AG09309 (cell line): ENCODE measurements around the gene NPTN.
"Not testable (repeated sequence)": the region's sequence is repeated elsewhere in the genome, so short reads cannot be mapped to it uniquely, and the experiment has no call there.

Source experiments
- DNase-seq: peaks from one replicate; pipeline ENCODE4 v3.0.0-alpha.2; 2010; ENCODE audit warnings: low read depth
- H3K4me3 ChIP-seq: 2 replicates; pipeline ENCODE4 v1.5.1; 2011; ENCODE audit warnings: mild to moderate bottlenecking, low read depth, low read length, moderate library complexity; ENCODE audit not compliant: control insufficient read depth
- TF ChIP-seq, protein P1 (sequence below): IDR thresholded peaks from 2 replicates; pipeline ENCODE4 v1.5.1; 2011; ENCODE audit warnings: mild to moderate bottlenecking, low read depth, low read length, inconsistent platforms; ENCODE audit not compliant: insufficient read depth, control insufficient read depth; ENCODE audit errors: missing control alignments

The NPTN gene

DNA sequence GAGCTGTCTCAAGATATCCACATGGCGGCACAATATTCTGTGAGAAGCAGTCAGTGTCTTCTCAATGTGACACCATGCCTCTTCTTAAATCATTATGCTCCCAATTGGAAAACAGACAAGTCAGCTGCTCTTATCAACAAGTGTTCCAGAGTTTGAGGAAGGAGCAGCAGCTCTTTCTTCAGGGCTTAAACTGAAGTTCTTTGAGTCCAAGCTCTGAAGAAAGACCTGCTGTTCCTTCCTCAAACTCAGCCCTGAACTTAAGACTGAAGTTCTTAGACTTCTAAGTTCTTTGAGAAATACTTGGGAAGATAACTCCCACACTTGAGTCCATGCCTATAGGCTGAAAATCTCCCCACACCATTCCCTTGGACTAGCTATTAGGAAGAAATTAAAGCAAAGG lies 43.4 kb downstream of the NPTN start:
- no peak for DNase-seq
- H3K4me3 ChIP-seq, result no peak overlapping the region
- TF ChIP-seq, protein P1, sequence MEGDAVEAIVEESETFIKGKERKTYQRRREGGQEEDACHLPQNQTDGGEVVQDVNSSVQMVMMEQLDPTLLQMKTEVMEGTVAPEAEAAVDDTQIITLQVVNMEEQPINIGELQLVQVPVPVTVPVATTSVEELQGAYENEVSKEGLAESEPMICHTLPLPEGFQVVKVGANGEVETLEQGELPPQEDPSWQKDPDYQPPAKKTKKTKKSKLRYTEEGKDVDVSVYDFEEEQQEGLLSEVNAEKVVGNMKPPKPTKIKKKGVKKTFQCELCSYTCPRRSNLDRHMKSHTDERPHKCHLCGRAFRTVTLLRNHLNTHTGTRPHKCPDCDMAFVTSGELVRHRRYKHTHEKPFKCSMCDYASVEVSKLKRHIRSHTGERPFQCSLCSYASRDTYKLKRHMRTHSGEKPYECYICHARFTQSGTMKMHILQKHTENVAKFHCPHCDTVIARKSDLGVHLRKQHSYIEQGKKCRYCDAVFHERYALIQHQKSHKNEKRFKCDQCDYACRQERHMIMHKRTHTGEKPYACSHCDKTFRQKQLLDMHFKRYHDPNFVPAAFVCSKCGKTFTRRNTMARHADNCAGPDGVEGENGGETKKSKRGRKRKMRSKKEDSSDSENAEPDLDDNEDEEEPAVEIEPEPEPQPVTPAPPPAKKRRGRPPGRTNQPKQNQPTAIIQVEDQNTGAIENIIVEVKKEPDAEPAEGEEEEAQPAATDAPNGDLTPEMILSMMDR, result no peak

DNA sequence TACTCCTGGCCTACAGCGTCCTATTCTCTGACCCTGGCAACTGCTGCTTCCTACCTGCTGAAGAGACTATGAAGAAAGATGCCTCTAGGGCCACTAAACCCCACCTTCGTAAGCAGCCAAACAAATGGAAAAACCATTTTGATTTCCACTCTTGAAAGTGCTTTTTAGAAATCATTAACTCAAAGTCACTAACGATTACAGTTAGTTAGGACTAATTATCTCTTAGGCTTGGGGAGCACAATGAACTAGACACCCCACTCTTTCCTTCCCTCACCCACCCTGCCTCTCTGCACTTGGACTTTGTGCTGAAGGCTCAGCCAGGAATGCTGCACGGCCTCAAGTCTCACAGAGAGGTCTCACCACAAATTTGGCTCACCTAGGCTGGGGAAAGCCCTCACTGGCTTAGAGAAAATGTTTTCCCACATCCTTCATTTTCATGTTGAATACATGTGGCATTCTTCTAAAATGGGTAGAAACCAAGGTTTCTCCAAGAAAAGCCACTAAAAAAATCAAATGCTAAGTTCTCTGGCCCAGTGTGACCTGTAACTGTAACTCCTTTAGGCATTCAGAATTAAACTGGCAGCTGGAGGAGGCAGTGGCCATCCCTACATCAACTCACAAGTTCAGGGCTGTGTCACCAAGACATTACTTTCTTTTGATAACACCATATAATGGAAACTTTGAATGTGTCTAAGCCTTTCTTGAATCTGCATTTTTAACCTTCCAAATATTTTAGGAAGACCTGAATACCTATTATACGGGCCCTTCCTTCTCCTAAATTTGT lies 47.1 kb downstream of the NPTN start:
- H3K4me3 ChIP-seq, result no peak overlapping the region

DNA sequence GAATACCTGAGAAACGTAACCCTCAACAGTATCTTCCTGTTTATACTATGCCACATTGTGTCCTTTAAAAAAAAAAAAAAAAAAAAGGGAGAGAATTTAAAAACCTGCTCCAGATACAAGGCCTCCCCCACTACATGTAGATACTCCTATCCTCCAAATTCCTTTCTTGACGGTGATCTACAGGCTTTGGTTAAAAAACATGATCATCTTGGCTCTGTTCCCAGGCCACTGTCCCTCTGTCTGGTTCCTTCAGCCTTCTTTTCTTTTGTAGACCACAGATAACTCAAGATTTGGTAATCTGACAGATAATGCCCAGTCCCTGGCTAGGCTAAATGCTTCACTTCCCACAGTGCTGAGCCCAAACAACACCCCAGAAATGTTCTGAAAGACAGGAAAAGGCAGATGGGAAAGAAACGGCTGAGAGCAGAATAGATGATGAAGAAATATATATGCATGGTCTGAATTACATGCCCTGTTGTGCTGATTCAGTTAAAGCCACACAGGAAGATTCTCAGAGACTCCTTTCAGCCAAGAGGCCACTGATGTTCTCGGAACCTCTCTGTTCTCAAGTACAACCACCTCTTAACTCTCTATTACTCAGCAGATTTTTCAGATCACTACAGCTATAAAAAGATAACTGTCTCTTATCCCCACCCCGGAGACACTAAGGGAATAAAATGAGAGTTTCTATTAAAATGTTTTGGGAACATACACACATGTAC lies 48.3 kb downstream of the NPTN start:
- no peak for DNase-seq
- H3K4me3 ChIP-seq, result no peak overlapping the region

More for the DNA sequence above, 47.1 kb downstream of the NPTN start:
- no peak for DNase-seq
- TF ChIP-seq, protein P1, result no peak

DNA sequence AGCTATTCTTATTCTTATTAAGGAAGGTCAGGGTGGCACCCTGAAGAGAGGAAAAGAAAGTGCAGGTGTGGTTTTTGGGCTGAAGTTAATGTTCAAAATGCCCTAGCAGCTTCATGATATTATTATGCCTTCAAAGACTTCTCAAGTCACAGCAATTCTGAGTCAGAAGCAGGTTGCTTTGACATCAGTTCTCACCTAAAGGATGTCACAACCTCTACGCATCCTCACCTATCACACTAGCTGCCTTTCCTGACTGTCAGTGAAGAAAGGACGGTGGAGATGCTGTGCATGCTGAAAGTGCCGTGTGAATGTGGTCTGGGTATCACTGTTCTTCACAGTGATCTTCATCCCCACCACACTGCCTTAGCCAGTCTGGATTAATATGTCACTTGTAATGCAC lies 49.6 kb downstream of the NPTN start:
- TF ChIP-seq, protein P1, result no peak
- H3K4me3 ChIP-seq, result no peak overlapping the region
- DNase-seq, result no peak

More for the DNA sequence above, 48.3 kb downstream of the NPTN start:
- TF ChIP-seq, protein P1, result no peak

DNA sequence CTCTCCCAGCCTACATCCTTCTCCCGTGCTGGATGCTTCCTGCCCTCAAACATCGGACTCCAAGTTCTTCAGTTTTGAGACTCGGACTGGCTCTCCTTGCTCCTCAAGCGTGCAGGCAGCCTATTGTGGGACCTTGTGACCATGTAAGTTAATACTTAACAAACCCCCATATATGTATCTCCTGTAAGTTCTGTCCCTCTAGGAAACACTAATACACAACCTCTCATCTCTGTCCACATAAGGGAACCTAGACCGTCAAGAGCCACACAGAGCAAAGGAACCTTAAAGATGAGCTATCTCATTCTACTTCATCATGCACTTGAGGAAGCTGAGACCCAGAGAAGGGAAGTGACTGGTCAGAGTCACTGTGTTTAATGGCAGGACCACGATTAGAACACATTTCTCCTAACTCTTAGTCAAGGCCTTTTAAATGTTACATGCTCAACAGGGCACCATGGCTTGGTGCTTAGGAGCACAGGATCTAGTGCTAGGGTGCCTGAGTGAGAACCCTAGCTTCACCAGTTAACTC lies 50.3 kb downstream of the NPTN start:
- DNase-seq, result no peak
- no peak overlapping the region for H3K4me3 ChIP-seq
- TF ChIP-seq, protein P1, result no peak

DNA sequence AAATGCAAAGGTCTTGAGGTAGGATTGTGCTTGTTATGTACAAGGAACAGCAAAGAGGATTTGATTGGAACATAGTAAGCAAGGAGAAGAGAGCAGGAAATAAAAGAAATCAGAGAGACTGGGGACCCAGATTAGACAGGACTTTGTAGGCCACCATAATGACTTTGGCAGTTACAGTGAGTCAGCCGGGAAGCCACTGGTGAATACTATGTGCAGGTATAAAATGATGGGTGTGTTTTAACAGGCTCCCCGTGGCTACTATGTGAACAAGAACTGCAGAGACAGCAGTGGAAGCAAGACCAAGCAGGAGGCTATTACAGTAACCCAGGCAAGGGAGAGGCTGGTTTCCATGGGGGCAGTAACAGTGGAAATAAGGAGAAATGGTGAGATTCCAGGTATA lies 55.2 kb downstream of the NPTN start:
- TF ChIP-seq, protein P1, result no peak

DNA sequence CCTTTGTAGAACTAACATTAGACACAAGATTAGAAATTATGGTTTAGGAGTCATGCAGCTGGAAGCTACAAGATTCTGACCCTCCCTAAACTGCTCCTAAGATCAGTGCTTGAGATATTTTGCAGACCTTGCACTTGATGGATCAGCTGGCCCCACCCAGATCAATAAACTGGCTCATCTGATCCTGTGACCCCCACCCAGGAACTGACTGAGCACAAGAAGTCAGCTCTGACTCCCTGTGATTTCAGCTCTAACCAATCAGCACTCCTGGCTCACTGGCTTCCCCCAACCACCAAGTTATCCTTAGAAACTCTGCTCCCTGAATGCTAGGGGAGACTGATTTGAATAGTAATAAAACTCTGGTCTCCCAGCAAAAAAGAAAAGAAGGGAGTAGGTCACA lies 55.6 kb downstream of the NPTN start:
- not testable (repeated sequence) for DNase-seq, H3K4me3 ChIP-seq

More for the DNA sequence above, 55.2 kb downstream of the NPTN start:
- H3K4me3 ChIP-seq, result no peak overlapping the region
- DNase-seq, result no peak
